Mesendoderm (in vitro differentiated cells): ENCODE results near the gene TRIM26.

Experiments
- DNase-seq: peaks from one replicate; pipeline ENCODE4 v3.0.0; 2013
- H2AK5ac ChIP-seq: 2 replicates; pipeline ENCODE4 v1.6.1; 2013; ENCODE audit warnings: low read length, inconsistent platforms
- H2BK120ac ChIP-seq: 2 replicates; pipeline ENCODE4 v1.6.1; 2013; ENCODE audit warnings: low read depth, mild to moderate bottlenecking, low read length, moderate library complexity, mixed read lengths
- H2BK15ac ChIP-seq: replicated peaks from 2 replicates; pipeline ENCODE4 v1.6.1; 2013; ENCODE audit warnings: low read depth, mild to moderate bottlenecking, moderate library complexity
- H2BK5ac ChIP-seq: 2 replicates; pipeline ENCODE4 v1.6.1; 2013; ENCODE audit warnings: low read length, inconsistent platforms
- H3K18ac ChIP-seq: 2 replicates; pipeline ENCODE4 v1.6.1; 2013; ENCODE audit warnings: mild to moderate bottlenecking, low read length, mixed read lengths
- H3K23ac ChIP-seq: one replicate; pipeline ENCODE4 v1.6.1; 2013; ENCODE audit warnings: low read length
- H3K27ac ChIP-seq: 2 replicates; pipeline ENCODE4 v1.5.1; 2013; ENCODE audit warnings: low read depth, mild to moderate bottlenecking, inconsistent platforms, low read length, moderate library complexity
- H3K27me3 ChIP-seq: 2 replicates; pipeline ENCODE4 v1.6.1; 2013; ENCODE audit warnings: low read length, control low read depth, mild to moderate bottlenecking, inconsistent platforms; ENCODE audit not compliant: insufficient read depth, poor library complexity
- H3K36me3 ChIP-seq: 2 replicates; pipeline ENCODE4 v1.6.1; 2013; ENCODE audit warnings: low read length, inconsistent platforms; ENCODE audit not compliant: control insufficient read depth, insufficient read depth
- H3K4ac ChIP-seq: one replicate; pipeline ENCODE4 v1.6.1; 2013; ENCODE audit warnings: low read depth, mild to moderate bottlenecking, low read length, moderate library complexity
- H3K4me1 ChIP-seq: 2 replicates; pipeline ENCODE4 v1.6.1; 2013; ENCODE audit warnings: low read depth, low read length, inconsistent platforms; ENCODE audit not compliant: control insufficient read depth
- H3K4me2 ChIP-seq: 2 replicates; pipeline ENCODE4 v1.6.1; 2013; ENCODE audit warnings: low read length
- H3K4me3 ChIP-seq: 2 replicates; pipeline ENCODE4 v1.5.1; 2013; ENCODE audit warnings: mild to moderate bottlenecking, low read length
- H3K56ac ChIP-seq: one replicate; pipeline ENCODE4 v1.6.1; 2013; ENCODE audit warnings: low read length
- H3K79me1 ChIP-seq: 2 replicates; pipeline ENCODE4 v1.6.1; 2013; ENCODE audit warnings: low read length, inconsistent platforms
- H3K79me2 ChIP-seq: 2 replicates; pipeline ENCODE4 v1.6.1; 2013; ENCODE audit warnings: mild to moderate bottlenecking, low read length; ENCODE audit not compliant: control insufficient read depth, insufficient read depth
- H3K9ac ChIP-seq: 2 replicates; pipeline ENCODE4 v1.6.1; 2013; ENCODE audit warnings: low read length, inconsistent platforms
- H4K5ac ChIP-seq: one replicate; pipeline ENCODE4 v1.6.1; 2013; ENCODE audit warnings: low read length
- H4K8ac ChIP-seq: one replicate; pipeline ENCODE4 v1.6.1; 2013; ENCODE audit warnings: low read depth, mild to moderate bottlenecking, control low read depth, low read length, moderate library complexity
- WGBS: extraction: QIAGEN DNeasy Blood & Tissue Kit; methylation state at CpG from one replicate; pipeline ENCODE4 v1.1.7; 2013; ENCODE audit warnings: low lambda C conversion rate, missing lambda C conversion rate; ENCODE audit not compliant: insufficient coverage; ENCODE audit errors: extremely low coverage; 5-methylcytosine and 5-hydroxymethylcytosine counted together

The TRIM26 gene

DNA sequence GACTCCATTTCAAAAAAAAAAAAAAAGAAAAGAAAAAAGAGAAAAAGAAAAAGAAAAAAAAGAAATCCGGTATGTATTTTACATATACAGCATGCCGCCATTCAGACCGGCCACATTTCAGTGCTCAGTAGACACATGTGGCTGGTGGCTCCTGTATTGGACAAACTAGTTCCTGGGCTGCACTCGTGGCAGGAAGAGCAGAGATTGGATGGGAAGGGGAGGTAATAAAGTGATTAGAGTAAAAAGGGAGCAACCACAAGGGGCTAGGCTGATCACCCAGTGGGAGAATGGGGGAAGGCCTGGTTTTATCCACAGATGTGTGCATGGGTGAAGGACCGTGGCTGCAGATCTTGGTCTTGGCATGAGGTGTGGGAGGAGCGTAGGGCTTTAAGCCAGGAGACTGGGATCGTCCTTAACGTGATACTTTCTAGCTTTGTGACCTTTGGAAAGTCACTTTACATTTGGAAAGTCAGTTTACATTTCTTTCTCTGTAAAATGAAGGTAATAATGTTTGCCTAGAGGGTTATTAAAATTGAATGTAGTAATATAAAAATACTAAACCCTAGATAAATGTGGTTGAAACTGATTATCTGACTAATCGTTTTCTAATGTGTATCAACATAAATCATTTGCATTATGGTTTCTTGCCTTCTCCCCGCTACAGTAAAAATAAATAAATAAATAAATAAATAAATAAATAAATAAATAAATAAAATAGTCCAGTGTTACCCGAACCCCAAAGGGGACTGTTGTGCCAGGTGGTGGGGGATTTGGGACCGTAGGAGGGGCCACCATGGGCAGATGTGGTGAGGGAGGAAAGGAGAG, 50.7 kb downstream of the TRIM26 start:
- H3K56ac ChIP-seq = no peak overlapping the region
- WGBS = no CpG with 5 or more reads among the region's 12 CpGs
- no peak overlapping the region for H4K8ac ChIP-seq
- H3K4me1 ChIP-seq = no peaks in the 10 kb centered on the region
- H3K36me3 ChIP-seq = no peaks in the 10 kb centered on the region
- no peak overlapping the region for H3K4me2 ChIP-seq
- no peak overlapping the region for H2BK5ac ChIP-seq
- H3K23ac ChIP-seq = no peak overlapping the region
- no peak overlapping the region for H3K4me3 ChIP-seq
- H3K9ac ChIP-seq = no peak overlapping the region
- no peaks in the 10 kb centered on the region for H3K79me2 ChIP-seq
- no peak for DNase-seq
- no peak overlapping the region for H2BK120ac ChIP-seq
- H3K79me1 ChIP-seq = no peaks in the 10 kb centered on the region
- no peak overlapping the region for H2AK5ac ChIP-seq
- H3K27me3 ChIP-seq = no peaks in the 10 kb centered on the region
- H3K27ac ChIP-seq = no peak overlapping the region
- no peak overlapping the region for H3K4ac ChIP-seq
- no peak overlapping the region for H4K5ac ChIP-seq
- no peak overlapping the region for H2BK15ac ChIP-seq
- no peak overlapping the region for H3K18ac ChIP-seq

DNA sequence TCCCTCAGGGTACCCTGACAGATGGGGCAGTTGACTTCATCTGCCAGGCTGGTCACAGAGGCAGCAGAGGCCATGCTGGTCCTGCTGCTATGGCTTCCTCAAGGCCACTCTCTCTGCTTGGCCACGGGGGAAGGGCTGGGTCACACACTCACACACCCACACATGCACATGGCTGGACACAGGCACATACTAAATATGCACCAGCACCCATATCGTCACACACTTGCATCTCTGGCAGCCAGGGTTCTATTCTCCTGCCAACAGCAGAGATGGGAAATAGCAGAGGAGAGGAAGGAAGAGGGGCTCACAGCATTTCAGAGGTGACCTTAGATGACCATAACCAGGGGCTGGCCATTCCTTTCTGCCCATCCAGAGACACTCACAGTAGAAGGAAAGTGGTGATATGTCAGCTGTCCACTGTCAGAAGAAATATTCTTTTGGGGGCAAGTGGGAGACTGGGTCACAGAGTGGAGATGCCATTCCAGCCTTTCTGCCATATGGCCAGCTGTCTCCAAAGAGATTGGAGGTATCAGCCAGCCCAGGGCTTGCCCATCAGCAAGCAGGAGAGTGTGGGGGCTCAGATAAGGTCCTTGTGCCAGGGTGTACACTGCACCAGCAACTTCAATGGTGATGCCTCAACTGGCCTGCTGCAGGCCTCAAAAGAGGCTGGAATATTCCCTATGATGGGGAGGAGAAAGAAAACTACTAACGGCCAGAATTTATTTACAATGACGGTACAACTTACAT, 52.2 kb downstream of the TRIM26 start, which contains the start of gene TRIM10:
TSS of gene TRIM10 (minus strand) at position 427 of the 747 bp plus-strand sequence. CDS start at position 74, 353 bp downstream.
- Histone ChIP-seq H3K27me3 (no peaks in the 10 kb centered on the region), H2BK5ac (no peak within 1 kb of the TSS), H3K56ac (no peak within 1 kb of the TSS), H3K79me1 (no peaks in the 10 kb centered on the region), H2AK5ac (no peak within 1 kb of the TSS), H2BK15ac (no peak within 1 kb of the TSS), H3K36me3 (no peaks in the 10 kb centered on the region), H4K8ac (no peak within 1 kb of the TSS), H2BK120ac (no peak within 1 kb of the TSS), H3K4me2 (no peak within 1 kb of the TSS), H3K4me3 (no peak within 1 kb of the TSS), H3K4me1 (no peaks in the 10 kb centered on the region), H4K5ac (no peak within 1 kb of the TSS), H3K79me2 (no peaks in the 10 kb centered on the region), H3K23ac (no peak within 1 kb of the TSS), H3K4ac (no peak within 1 kb of the TSS), H3K9ac (no peak within 1 kb of the TSS), H3K18ac (no peak within 1 kb of the TSS), H3K27ac (no peak within 1 kb of the TSS)
- no CpG with 5 or more reads among the region's 4 CpGs for WGBS
- no peak for DNase-seq

DNA sequence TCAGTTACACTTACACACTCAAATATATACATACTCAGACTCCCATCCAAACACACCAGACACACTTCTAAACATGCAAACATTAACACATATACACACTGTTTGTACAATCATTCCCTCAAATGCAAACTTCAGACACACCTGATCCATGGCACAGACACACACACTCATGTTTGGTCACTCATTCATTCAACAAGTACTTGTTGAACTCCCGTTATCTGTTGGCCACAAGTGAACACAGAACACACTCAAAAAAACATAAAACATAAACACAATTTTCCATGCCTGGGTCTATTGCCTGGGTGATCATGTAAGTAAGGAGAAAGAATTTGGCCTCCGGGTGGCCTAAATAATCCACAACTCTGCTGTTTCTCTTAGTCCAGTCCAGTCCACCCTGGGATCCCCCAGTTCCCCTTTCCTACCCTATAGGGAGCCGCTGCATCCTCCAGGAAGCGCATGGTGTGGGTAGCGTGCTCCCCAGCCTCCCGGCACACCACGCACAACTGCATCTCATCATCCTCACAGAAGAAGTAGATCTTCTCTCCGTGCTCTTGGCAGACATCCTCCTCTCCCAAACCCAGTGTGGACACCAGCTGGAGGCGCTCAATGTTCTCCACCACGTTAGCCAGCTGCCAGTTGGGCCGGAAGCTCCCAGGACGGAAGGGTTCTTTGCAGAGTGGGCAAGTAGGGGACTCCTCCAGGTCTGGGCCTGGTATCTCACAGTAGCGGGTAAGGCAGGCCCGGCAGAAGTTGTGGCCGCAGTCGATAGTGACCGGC, 53.0 kb downstream of the TRIM26 start:
- no peak overlapping the region for H2BK120ac ChIP-seq
- no CpG with 5 or more reads among the region's 17 CpGs for WGBS
- H2AK5ac ChIP-seq = no peak overlapping the region
- H3K56ac ChIP-seq = no peak overlapping the region
- no peak overlapping the region for H3K4me2 ChIP-seq
- no peak overlapping the region for H3K18ac ChIP-seq
- no peak overlapping the region for H2BK15ac ChIP-seq
- H4K5ac ChIP-seq = no peak overlapping the region
- no peaks in the 10 kb centered on the region for H3K79me1 ChIP-seq
- no peak overlapping the region for H3K4me3 ChIP-seq
- H3K36me3 ChIP-seq = no peaks in the 10 kb centered on the region
- no peak overlapping the region for H3K27ac ChIP-seq
- no peak overlapping the region for H3K9ac ChIP-seq
- no peak for DNase-seq
- no peak overlapping the region for H3K4ac ChIP-seq
- no peaks in the 10 kb centered on the region for H3K4me1 ChIP-seq
- H2BK5ac ChIP-seq = no peak overlapping the region
- H3K23ac ChIP-seq = no peak overlapping the region
- no peaks in the 10 kb centered on the region for H3K27me3 ChIP-seq
- no peak overlapping the region for H4K8ac ChIP-seq
- H3K79me2 ChIP-seq = no peaks in the 10 kb centered on the region

DNA sequence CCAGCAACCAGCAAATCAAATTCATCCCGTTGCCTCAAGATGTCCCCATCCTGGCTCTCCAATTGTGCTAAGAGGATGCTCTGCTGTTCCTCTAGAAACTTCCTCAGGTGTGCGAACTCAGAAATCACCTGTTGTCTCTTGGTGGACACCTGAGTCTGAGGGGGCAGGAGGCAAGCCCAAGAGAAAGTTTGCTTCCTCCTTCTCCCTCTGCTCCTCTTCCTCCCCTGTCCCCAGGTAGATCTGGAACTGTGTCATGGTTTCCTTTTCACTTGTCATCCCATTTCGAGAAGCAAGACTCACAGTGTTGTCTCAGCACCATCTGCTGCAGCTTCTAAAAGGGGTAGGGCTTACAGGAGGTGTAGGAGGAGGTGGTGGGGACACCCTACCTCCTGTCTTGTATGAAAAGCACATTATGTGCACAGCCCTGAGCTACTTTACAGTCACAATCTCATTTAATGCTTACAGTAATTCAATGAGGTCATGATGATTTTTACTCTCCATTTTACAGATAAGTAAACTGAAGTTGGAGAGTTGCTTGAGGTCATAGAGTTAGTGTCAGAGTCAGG, 54.6 kb downstream of the TRIM26 start:
- no peak overlapping the region for H4K5ac ChIP-seq
- H2BK5ac ChIP-seq = no peak overlapping the region
- no peak overlapping the region for H3K4me3 ChIP-seq
- H2BK120ac ChIP-seq = no peak overlapping the region
- no peaks in the 10 kb centered on the region for H3K79me1 ChIP-seq
- no peaks in the 10 kb centered on the region for H3K36me3 ChIP-seq
- no peak overlapping the region for H3K4ac ChIP-seq
- H3K18ac ChIP-seq = no peak overlapping the region
- WGBS = no CpG with 5 or more reads among the region's 3 CpGs
- H3K4me1 ChIP-seq = no peaks in the 10 kb centered on the region
- H3K27ac ChIP-seq = no peak overlapping the region
- H2AK5ac ChIP-seq = no peak overlapping the region
- H3K4me2 ChIP-seq = no peak overlapping the region
- no peak for DNase-seq
- no peaks in the 10 kb centered on the region for H3K79me2 ChIP-seq
- H3K23ac ChIP-seq = no peak overlapping the region
- no peak overlapping the region for H2BK15ac ChIP-seq
- no peak overlapping the region for H3K56ac ChIP-seq
- no peaks in the 10 kb centered on the region for H3K27me3 ChIP-seq
- H4K8ac ChIP-seq = no peak overlapping the region
- H3K9ac ChIP-seq = no peak overlapping the region

DNA sequence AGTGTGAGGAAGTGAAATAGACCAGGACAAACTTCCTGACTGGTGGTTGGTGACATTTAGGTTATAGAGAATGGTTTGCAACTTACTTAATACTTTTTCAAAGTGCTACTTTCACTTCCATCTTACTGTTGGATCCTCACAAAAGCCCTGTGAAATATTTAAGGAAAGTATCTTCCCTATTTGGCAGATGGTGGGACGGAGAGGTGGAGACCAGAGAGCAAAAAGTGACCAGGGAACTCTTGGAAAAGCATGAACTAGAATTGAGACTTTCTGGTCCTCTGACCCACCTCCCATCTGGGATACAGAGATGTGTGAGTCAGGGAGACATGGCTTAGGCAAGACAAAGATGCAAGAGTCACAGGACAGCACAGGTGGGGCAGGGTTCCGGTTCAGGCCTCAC, 55.2 kb downstream of the TRIM26 start:
- WGBS = no CpG with 5 or more reads among the region's 2 CpGs
- H2BK5ac ChIP-seq = no peak overlapping the region

More for the DNA sequence above, 55.2 kb downstream of the TRIM26 start:
- Histone ChIP-seq H3K36me3 (no peaks in the 10 kb centered on the region), H2BK15ac (no peak overlapping the region), H3K18ac (no peak overlapping the region), H2AK5ac (no peak overlapping the region), H3K27me3 (no peaks in the 10 kb centered on the region), H3K4me2 (no peak overlapping the region), H3K4me3 (no peak overlapping the region), H2BK120ac (no peak overlapping the region), H3K27ac (no peak overlapping the region), H3K9ac (no peak overlapping the region), H3K23ac (no peak overlapping the region), H4K5ac (no peak overlapping the region), H4K8ac (no peak overlapping the region), H3K4me1 (no peaks in the 10 kb centered on the region), H3K79me2 (no peaks in the 10 kb centered on the region), H3K56ac (no peak overlapping the region), H3K79me1 (no peaks in the 10 kb centered on the region), H3K4ac (no peak overlapping the region)
- DNase-seq = no peak
